Osteoblast (primary cell): ENCODE data around the gene GRK1. TPM values are rescaled to one million over a fixed set of nuclear protein-coding genes. Genes with fewer than 3 reads are reported as not detected.

Source experiments
- DNase-seq: peaks from one replicate; pipeline ENCODE4 v3.0.0; 2011; ENCODE audit warnings: low spot score, mixed read lengths; ENCODE audit not compliant: insufficient read length; ENCODE audit errors: missing footprints
- H2AFZ ChIP-seq: 2 replicates; pipeline ENCODE4 v1.6.0; 2011; ENCODE audit warnings: mild to moderate bottlenecking, low read length
- H3K27ac ChIP-seq: 2 replicates; pipeline ENCODE4 v1.5.1; 2011; ENCODE audit warnings: mild to moderate bottlenecking, low read depth, low read length, moderate library complexity
- H3K27me3 ChIP-seq: 2 replicates; pipeline ENCODE4 v1.6.0; 2012; ENCODE audit warnings: mild to moderate bottlenecking, control low read depth, inconsistent platforms, low read length, moderate library complexity; ENCODE audit not compliant: insufficient read depth
- H3K36me3 ChIP-seq: 2 replicates; pipeline ENCODE4 v1.5.1; 2011; ENCODE audit warnings: mild to moderate bottlenecking, low read length, control low read depth, moderate library complexity; ENCODE audit not compliant: insufficient read depth
- H3K4me1 ChIP-seq: 2 replicates; pipeline ENCODE4 v1.5.1; 2011; ENCODE audit warnings: mild to moderate bottlenecking, low read length, control low read depth, moderate library complexity; ENCODE audit not compliant: insufficient read depth
- H3K4me2 ChIP-seq: 2 replicates; pipeline ENCODE4 v1.6.0; 2011; ENCODE audit warnings: mild to moderate bottlenecking, low read length; ENCODE audit not compliant: insufficient read depth
- H3K4me3 ChIP-seq: fragments of 200-600 bp; sonication (generic); 3 replicates; pipeline ENCODE4 v1.5.1; 2012; ENCODE audit warnings: mild to moderate bottlenecking, low read length, inconsistent platforms; ENCODE audit not compliant: insufficient read depth
- H3K79me2 ChIP-seq: 2 replicates; pipeline ENCODE4 v1.6.0; 2012; ENCODE audit warnings: mild to moderate bottlenecking, low read length, control low read depth, inconsistent platforms; ENCODE audit not compliant: insufficient read depth
- H3K9me3 ChIP-seq: 2 replicates; pipeline ENCODE4 v1.5.1; 2011; ENCODE audit warnings: low read depth, low read length, control low read depth
- H4K20me1 ChIP-seq: 2 replicates; pipeline ENCODE4 v1.6.0; 2012; ENCODE audit warnings: mild to moderate bottlenecking, low read length, control low read depth; ENCODE audit not compliant: insufficient read depth
- total RNA-seq: library from RNA; depleted of rRNA; stranded (reverse); fragments of >200 nt; gene quantifications from 2 replicates; pipeline ENCODE4 v1.2.3, GENCODE V29; 2012
- TF ChIP-seq, protein P1 (sequence below): IDR thresholded peaks from 2 replicates; pipeline ENCODE4 v1.5.1; 2011; ENCODE audit warnings: mild to moderate bottlenecking, low read depth, low read length, moderate library complexity; ENCODE audit errors: extremely low read depth

GRK1 gene
- total RNA-seq, 1 donor, result not detected

DNA sequence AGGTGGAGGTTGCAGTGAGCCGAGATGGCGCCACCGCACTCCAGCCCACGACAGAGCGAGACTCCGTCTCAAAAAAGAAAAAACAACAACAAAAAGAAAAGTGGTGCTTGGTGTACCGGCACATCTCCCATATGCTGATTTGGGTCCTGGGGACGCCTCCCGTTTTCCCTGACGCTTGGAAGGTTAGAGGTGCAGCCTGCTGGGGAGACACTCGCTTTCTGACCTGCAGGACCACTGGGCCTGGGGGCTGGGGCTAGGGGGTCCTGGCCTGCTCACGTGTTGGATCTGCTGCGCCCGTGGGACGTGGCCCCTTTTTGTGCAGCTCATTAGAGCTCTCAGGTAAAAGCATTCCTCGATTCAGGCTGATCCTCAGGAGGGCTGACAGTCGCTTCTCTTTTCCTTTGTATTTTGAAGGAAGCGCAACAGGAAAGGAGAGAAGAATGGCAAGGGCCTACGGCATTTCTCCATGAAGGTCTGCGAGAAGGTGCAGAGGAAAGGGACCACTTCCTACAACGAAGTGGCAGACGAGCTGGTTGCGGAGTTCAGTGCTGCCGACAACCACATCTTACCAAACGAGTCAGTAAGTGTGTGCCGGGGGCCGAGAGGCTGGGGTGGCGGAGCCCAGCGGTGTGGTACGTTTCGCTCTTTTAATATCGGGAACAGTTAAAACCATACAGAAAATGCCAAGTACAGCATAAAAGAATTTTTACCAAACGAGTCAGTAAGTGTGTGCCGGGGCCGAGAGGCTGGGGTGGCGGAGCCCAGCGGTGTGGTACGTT, 34.1 kb upstream of the GRK1 start:
- no peak overlapping the region for H3K27ac ChIP-seq
- no peaks in the 10 kb centered on the region for H3K4me1 ChIP-seq
- H3K79me2 ChIP-seq, result peaks cover 38% of the 10 kb centered on the region
- no peak for DNase-seq
- peaks cover 19% of the 10 kb centered on the region for H4K20me1 ChIP-seq
- TF ChIP-seq, protein P1, sequence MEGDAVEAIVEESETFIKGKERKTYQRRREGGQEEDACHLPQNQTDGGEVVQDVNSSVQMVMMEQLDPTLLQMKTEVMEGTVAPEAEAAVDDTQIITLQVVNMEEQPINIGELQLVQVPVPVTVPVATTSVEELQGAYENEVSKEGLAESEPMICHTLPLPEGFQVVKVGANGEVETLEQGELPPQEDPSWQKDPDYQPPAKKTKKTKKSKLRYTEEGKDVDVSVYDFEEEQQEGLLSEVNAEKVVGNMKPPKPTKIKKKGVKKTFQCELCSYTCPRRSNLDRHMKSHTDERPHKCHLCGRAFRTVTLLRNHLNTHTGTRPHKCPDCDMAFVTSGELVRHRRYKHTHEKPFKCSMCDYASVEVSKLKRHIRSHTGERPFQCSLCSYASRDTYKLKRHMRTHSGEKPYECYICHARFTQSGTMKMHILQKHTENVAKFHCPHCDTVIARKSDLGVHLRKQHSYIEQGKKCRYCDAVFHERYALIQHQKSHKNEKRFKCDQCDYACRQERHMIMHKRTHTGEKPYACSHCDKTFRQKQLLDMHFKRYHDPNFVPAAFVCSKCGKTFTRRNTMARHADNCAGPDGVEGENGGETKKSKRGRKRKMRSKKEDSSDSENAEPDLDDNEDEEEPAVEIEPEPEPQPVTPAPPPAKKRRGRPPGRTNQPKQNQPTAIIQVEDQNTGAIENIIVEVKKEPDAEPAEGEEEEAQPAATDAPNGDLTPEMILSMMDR, result no peak
- H2AFZ ChIP-seq, result no peak overlapping the region
- no peaks in the 10 kb centered on the region for H3K9me3 ChIP-seq
- no peaks in the 10 kb centered on the region for H3K27me3 ChIP-seq
- no peak overlapping the region for H3K4me2 ChIP-seq
- H3K36me3 ChIP-seq, result peaks cover 68% of the 10 kb centered on the region
- H3K4me3 ChIP-seq, result no peak overlapping the region

DNA sequence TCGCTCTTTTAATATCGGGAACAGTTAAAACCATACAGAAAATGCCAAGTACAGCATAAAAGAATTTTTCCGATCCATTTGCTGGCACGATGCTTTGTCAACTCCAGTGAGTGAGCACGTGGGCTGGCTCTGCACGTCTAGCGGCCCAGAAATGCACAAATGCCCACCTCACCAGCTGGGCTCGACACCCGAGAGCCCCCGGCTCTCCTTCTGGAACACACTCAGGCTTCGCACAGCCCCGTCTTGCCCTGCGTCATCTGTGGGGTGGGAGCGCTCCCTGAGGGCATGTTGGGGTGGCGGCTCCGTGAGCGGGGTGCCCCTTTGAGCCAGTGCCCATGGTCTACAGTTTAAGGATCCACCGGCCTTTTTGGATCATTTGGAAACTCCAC, 33.5 kb upstream of the GRK1 start:
- H3K9me3 ChIP-seq, result no peaks in the 10 kb centered on the region
- DNase-seq, result peak; percentile 39
- peaks cover 14% of the 10 kb centered on the region for H4K20me1 ChIP-seq
- no peaks in the 10 kb centered on the region for H3K4me1 ChIP-seq
- peaks cover 33% of the 10 kb centered on the region for H3K79me2 ChIP-seq
- no peak overlapping the region for H3K27ac ChIP-seq
- H2AFZ ChIP-seq, result no peak overlapping the region
- H3K4me3 ChIP-seq, result no peak overlapping the region
- TF ChIP-seq, protein P1, result no peak
- H3K36me3 ChIP-seq, result peaks cover 74% of the 10 kb centered on the region
- no peaks in the 10 kb centered on the region for H3K27me3 ChIP-seq
- no peak overlapping the region for H3K4me2 ChIP-seq

DNA sequence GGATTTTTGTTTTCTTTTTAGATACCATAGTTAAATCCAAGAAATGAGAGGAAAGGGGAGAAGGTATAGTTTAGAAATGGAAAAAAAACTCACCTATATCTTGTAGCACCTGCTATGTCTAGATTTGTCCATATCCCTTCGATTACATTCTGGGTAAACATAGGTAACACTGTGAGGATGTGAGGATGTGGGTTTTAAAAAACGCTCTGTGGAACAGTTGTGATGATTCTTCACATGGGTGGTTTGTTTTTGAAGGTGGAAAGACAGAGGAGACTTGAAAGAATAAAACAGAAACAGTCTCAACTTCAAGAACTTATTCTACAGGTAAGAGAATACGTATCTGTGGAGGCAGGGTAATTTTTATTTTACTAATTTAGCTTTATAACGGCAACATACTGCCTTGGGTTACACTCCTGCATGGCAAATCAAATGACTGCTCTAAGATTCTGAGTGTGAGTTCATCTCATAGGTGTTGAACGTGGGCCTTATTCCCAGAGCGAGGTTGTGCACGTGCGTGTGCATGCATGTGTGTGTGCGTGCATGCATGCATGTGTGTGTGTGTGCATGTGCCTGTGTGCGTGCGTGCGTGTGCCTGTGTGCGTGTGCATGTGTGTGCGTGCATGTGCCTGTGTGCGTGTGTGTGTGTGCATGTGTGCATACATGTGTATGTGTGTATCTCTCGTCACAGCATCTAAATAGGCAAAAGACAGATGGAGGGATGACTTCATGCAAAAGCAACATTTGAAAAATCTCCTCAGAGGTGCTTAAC, 32.6 kb upstream of the GRK1 start:
- peak; percentile 58 for DNase-seq
- TF ChIP-seq, protein P1, result no peak
- peaks cover 84% of the 10 kb centered on the region for H3K36me3 ChIP-seq

DNA sequence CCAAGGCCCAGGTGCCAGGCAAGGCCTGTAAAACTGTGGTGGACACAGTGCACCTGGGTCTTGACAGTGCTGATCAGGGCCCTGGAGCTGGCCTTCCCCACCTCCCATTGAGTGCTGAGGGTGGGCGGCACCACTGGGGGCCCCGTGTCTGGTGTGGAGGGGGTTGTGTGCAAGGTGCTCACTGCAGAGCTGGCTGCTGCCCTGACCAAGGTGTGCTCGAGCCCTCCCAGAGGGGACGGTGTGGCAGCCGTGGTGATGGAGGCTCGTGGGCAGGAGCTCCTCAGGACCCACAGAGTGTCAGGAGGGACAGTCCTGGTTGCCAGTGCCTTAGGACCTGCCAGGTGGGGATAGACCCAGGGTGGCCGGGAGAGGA, 32.0 kb upstream of the GRK1 start:
- peaks cover 12% of the 10 kb centered on the region for H4K20me1 ChIP-seq
- H2AFZ ChIP-seq, result no peak overlapping the region
- H3K4me1 ChIP-seq, result no peaks in the 10 kb centered on the region

More for the DNA sequence above, 32.6 kb upstream of the GRK1 start:
- H2AFZ ChIP-seq, result no peak overlapping the region
- H3K27ac ChIP-seq, result no peak overlapping the region
- peaks cover 12% of the 10 kb centered on the region for H4K20me1 ChIP-seq
- H3K27me3 ChIP-seq, result no peaks in the 10 kb centered on the region
- H3K4me2 ChIP-seq, result no peak overlapping the region
- no peaks in the 10 kb centered on the region for H3K4me1 ChIP-seq
- no peaks in the 10 kb centered on the region for H3K9me3 ChIP-seq
- peaks cover 23% of the 10 kb centered on the region for H3K79me2 ChIP-seq
- no peak overlapping the region for H3K4me3 ChIP-seq

More for the DNA sequence above, 32.0 kb upstream of the GRK1 start:
- Histone ChIP-seq H3K79me2 (peaks cover 17% of the 10 kb centered on the region), H3K27me3 (no peaks in the 10 kb centered on the region), H3K27ac (no peak overlapping the region), H3K9me3 (no peaks in the 10 kb centered on the region), H3K4me2 (no peak overlapping the region), H3K4me3 (no peak overlapping the region), H3K36me3 (peaks cover 84% of the 10 kb centered on the region)
- no peak for DNase-seq
- TF ChIP-seq, protein P1, result no peak
